GM19328 (cell line): ENCODE results near the gene SYT14.
"Not testable (repeated sequence)": the region's sequence is repeated elsewhere in the genome, so short reads cannot be mapped to it uniquely, and the experiment has no call there.

Experiments used
- ATAC-seq: cut with Tn5 transposase; IDR thresholded peaks from one replicate; pipeline ENCODE4 v1.9.1; 2021; ENCODE audit warnings: mild to moderate bottlenecking, moderate library complexity; ENCODE audit not compliant: unreplicated experiment

SYT14 gene

DNA sequence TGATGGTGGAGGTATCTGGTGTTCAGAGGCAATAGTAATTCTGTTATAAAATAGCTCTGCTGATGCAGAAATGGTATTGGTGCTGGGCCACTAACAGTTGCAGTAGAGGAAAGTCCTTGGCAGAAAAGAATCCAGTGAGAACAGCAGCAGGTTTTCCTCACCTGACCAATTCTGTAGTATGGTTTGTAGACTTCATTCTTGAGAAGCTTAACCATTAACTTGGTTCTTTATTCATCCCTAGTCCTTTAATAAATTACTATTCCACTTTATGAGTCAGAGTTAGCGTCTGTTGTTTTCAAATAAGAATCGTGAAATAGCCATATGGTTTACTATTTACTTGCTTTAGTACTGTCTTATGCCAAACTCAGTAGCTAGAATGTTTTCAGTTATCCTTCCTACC lies 166.1 kb downstream of the SYT14 start:
- no peak for ATAC-seq

DNA sequence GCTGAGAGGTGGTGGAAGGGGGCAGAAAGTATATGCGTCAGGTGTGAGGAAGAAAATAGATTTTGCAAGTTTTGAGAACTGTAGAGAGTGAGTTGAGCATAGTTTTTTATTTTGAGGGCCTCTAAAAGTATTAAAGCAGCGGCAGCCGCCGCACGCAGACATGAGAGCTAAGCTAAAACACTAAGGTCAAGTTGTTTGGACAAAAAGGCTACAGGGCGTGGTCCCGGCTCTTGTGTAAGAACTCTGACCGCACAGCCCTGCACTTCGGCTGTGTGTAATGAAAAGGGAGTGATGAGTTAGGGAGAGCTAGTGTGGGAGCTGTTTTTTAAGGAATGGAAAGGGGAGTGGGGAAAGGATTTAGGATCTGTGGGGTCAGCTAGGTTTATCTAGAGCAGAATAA lies 174.9 kb downstream of the SYT14 start:
- ATAC-seq: not testable (repeated sequence)

DNA sequence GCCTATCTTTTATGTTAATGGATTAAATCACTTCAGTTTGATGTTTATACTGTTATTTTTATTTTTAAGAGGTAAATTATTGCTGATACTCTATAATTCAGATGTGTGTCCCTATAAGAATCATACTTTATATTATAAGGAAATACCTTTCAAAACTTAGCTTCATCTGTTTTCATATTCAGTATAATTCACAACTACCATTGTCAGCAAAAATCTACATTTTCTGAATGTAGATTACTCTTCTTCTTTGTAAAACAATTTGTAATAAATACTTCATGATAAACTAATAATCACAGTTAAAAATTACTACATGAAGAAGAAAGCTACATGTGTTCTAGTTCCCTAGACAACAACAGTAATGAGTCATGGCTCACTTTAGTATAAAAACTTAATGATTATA lies 179.2 kb downstream of the SYT14 start:
- ATAC-seq: no peak

DNA sequence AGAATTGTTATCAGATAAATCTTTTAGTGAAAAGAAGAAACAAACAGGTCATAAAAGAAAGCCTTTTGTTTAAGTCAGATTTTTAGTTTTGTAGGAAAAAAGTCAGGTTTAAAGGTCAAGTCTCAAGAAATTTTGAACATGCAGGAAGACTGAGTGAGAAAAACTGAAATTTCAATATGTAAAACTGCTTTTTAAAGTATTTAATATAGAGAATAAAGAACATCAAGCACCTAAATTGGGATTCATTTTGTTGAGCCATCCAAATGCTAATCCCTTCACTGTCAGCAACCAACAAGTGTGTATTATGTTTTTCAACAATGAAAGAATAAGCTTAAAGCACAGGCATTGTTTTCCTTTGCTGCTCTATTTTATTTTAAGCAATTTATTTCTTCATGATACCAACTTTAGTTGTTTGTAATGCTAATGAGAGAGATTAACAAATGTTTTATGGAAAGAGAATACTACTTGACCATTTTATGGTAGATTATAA lies 179.7 kb downstream of the SYT14 start:
- no peak for ATAC-seq

DNA sequence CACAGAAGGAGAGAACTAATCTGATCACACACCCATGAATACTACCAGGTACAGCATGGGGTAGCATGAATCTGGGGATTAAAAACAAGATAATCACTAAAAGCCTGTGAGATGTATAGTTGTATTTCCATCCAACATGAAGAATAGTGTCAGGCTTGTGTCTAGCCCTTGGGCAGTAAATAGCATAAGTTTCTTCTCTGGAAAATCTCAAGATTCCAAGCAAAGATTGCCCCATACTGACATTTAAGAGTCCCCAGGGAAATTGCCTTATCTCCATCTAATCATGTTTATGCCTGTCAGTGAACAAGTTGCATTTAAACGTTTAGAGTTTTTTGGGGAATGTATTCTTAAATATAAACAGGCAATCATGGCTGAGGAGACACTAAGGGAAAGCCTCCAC lies 185.4 kb downstream of the SYT14 start:
- no peak for ATAC-seq

DNA sequence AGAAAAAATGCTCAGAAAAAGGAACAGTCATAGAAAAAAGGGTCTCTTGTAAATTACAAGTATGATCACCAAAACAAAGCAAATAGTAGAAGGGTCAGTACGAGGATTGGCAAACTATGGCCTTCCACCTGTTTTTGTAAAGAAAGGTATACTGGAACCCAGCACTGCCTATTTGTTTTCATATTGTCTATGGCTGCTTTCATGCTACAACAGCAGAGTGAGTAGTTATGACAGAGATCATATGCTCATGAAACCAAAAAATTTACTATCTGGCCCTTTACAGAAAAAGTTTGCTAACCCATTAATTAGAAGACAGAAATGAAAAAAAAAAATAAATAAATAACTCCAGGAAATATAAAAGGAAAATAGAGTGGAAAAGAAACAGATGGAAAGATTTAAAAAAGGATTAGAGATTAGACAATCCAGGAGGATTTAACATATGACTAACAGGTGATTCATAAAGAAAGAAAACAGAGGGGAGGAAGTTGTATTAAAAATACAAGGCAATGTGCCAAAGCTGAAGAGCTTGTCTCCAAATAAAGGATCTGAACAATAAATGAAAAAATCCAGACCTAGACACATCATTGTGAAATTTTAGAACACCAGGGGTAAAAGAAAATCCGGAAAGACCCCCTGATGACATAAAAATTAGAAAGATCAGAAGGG lies 186.0 kb downstream of the SYT14 start:
- ATAC-seq: no peak

DNA sequence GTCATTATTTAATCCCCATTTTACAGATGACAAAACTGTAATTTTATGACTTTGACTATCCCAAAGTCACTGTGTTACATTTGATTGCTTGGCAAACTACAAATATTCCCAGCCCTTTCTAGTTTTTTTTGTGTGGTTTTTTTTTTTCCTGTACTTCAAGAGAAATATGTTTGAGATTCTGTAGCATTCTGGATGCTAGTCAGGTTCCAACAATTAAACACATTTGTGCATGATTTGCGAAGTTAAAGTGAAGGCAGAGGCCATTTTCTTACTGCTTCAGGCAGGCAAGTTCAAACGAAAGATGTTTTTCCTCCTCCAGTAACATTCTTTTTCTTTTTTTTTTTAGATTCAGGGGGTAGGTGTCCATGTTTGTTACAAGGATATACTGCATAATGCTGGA lies 186.7 kb downstream of the SYT14 start:
- no peak for ATAC-seq

DNA sequence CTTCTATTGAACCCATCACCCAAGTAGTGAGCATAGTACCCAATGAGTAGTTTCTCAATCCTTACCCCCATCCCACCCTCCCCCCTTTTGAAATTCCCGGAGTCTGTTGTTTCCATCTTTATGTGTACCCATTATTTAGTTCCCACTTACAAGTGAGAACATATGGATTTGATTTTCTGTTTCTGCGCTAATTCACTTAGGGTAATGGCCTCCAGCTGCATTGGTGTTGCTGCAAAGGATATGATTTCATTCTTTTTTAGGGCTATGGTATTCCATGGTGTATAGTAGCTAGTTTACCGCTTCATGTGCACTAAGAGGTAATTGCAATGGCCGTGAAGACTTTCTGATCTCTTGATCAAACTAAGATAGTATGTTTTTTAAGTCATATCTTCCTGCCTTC lies 187.1 kb downstream of the SYT14 start:
- ATAC-seq: no peak

DNA sequence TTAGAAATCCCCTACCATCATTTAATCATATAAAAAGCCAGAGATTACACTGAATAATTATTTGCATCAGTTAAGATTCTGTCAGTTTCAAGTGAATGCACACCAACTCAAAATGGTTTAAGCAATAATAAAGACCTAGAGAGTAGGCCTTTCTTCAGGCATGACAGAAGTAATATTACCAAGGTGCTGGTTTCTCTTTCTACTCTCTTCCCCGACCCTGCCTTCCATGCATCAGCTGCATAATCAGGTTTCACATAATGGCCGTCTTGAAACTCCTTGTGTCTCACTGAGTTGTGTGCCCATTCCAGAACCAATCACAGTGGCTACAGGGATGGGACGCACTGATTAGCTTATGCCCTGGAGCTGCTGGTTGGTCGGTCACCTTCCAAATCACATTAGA lies 191.1 kb downstream of the SYT14 start:
- ATAC-seq: no peak

DNA sequence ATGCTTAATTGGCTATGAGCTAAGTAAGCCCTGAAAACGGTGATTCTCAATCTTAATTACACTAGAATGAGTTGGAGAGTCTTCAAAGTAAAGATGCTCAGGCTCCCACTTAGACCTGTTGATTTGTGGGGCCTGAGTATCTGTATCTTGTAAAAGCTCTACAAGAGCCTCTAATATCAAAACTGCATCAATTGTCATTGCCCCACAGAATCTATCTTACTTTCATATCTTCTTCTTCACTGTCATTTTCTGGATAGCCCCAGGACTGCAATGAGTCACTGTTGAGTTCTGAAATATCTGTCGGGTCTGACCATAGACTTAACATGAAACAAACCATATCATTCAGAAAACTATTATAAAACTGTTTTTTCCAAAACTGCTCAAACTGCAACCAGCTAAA lies 191.7 kb downstream of the SYT14 start:
- ATAC-seq: no peak

DNA sequence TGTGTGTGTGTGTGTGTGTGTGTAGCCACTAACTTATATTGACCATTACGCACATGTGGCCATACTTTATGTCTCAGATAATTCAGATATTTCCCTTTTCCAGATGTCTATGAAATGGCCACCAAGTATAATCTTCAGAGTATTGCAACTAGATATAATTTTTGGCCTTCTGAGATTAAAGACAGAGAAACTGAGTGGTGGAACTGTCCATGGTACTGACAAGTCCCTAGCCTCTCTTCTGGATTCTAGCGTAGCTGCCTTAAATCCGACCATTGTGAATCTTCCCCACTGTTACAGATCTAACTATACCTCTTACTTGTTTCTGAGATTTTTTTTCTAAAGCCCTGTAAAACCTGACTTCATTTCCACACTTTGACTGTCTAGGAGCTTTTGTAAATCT lies 194.6 kb downstream of the SYT14 start:
- no peak for ATAC-seq

DNA sequence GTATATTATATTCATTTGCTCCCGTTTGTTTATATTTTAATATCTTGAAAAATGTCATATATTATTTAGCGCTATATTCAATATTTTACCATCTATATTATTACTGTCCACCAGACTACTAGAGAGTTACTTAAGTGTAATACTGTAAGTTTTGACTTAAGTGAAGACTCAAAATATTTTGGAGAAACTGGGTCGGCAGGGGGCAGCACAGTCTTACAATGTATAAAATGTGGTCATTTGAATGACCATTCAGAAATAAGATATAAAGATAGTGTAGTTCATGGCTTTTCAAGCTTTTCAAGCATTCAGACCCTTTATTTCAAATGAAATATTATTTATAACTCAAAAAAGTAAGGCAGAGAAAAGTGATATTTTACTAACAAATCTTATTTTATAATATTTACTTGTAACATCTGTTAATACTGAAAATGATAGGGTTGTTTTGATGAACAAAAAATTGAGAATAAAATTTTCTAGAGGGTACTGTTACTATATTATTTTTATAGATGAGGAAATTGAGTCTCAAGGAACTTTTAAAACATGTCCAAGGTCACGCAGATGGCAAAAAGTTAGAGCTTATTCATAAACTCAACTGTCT lies 205.5 kb downstream of the SYT14 start:
- ATAC-seq: no peak

DNA sequence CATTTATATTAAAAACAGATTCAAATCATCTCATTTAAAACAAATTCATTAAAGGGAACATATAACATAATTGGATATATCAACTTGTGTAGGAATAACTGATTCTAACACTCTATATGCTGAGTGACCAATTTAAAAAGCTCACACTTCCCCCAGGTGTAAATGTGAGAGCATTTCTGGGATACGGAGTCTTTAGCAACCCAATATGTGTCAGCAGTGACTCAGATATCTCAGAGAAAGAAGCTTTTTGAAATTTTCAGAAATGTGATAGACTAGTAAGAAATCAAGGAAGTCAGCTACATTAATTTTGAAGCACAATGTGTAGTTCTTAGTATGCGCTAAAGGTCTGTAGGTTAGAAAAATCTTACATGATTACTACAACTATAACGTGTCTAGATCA lies 206.7 kb downstream of the SYT14 start:
- no peak for ATAC-seq

DNA sequence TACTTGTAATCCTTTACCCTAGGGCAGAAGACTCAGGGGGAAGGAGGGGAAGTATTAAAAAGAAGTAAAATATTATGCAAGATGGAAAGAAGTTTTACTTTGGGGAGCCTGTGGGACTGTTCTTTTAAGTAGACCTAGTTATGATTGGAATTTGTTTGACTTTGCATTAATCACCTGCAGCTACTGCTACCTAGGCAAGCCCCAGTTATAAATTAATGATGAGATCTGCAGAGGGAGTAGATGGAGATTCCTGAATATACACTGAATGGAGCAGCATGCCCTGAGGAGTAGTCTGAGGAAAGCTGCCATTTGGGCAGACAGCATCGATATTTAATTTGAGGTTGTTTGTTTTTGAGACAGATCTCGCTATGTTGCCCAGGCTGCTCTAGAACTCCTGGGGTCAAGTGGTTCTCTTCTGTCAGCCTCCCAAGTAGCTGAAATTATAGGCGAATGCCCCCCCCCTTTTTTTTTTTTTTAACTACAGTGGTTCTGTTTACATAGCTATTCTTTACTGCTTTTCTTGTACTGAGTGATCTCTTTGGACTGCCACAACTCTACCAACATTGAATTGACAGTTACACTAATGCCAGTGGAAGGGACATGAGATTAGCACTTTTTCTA lies 213.1 kb downstream of the SYT14 start:
- ATAC-seq: no peak

DNA sequence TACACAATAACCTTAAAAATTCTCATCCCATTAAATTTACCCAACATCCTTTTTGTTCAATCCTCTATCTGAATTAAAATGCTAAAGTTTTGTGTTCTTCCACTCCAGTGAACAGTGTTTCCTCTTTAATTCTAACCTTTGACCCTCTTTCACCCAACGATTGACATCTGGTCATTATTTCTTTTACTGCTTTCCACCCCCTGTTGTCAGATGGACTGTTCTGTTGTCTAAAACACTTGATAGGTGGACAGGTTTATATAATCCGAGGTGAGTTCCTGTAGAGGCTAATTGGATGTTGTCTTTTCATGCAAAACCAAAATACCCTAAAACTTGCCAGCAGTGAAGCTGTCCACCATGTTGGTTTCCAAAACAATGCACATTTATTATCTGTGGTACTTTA lies 221.2 kb downstream of the SYT14 start:
- ATAC-seq: no peak

DNA sequence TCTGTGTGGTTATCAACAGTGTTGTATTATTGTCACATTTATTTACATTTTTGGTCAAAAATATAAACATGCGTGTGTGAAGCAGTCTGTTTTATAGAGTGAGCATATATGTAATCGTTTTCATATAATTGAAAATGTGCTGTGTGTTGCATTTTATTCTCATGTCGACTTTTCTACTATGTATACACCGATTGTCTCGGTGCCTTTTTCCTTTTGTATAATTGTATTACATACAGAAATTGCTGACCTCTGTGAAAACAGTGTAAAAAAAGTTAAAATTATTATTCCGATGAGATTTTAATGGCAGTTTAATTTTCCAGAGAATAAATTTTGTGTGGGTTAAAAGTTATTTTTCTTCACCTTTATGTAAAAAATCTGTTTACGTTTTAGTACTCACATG lies 232.2 kb downstream of the SYT14 start:
- no peak for ATAC-seq

DNA sequence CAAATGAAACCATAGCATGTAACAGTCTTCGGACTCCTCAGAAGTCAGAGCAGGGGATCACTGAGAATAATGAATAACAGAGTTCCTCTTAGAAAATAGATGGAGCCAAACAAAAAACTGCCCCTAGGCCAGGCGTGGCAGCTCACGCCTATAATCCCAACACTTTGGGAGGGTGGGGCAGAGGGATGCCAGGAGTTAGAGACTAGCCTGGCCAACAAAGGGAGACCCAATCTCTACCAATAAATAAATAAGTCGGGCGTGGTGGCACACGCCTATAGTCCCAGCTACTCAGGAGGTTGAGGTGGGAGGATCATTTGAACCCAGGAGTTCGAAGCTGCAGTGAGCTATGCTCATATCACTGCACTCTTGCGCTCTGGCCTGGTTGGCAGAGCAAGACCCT lies 236.1 kb downstream of the SYT14 start:
- ATAC-seq: no peak

DNA sequence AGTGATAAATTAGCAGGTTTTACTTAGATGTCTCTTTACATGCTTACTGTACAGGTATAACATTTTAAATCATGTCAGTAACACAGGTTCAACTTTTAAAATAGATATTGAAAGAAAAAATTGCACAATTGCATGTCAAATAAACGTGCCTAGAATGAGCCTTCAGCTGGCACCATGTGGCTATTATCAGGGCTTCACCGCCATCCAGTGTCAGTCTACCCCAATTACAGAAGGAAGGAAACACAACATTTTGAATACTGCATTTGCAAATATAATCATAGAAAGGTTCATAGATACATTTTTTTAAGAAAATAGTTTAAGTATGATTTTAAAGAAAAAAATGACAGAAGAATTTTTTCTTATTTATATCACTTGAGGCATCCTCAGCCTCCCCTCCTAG lies 247.0 kb downstream of the SYT14 start:
- ATAC-seq: no peak

DNA sequence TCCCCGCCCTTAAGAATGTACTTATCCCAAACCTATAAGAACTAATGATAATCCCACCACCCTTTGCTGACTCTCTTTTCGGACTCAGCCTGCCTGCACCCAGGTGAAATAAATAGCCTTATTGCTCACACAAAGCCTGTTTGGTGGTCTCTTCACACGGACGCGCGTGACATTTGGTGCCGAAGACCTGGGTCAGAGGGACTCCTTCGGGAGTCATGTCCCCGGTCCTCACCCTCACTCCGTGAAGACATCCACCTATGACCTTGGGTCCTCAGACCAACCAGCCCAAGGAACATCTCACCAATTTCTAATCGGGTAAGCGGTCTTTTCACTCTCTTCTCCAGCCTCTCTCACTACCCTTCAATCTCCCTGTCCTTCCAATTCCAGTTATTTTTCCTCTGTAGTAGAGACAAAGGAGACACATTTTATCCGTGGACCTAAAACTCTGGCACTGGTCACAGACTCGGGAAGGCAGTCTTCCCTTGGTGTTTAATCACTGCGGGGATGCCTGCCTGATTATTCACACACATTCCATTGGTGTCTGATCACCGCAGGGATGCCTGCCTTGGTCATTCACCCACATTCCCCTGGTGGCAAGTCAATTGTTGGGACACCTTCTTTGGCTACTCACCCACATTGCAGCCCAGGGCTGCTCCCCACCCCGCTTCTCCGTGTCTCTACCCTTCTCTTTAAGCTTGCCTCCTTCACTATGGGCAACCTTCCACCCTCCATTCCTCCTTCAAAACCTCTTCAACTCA lies 250.0 kb downstream of the SYT14 start:
- ATAC-seq: not testable (repeated sequence)

DNA sequence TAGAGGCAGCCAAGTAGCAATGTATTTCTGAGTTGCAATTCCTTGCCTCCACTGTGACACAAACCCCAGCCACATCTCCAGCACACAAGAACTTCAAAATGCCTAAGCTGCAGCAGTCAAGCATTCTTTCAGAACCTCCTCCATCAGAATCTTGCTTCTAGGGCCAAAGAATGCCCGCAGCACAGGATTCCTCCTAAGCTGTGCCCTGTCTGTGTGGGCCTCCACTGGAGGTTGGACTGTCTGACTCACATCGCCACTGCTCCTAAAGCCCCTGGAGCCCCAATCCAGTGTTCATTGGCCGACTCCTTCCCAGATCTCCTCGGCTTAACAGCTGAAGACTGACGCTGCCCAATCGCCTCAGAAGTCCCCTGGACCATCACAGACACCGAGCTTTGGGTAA lies 251.4 kb downstream of the SYT14 start:
- no peak for ATAC-seq

DNA sequence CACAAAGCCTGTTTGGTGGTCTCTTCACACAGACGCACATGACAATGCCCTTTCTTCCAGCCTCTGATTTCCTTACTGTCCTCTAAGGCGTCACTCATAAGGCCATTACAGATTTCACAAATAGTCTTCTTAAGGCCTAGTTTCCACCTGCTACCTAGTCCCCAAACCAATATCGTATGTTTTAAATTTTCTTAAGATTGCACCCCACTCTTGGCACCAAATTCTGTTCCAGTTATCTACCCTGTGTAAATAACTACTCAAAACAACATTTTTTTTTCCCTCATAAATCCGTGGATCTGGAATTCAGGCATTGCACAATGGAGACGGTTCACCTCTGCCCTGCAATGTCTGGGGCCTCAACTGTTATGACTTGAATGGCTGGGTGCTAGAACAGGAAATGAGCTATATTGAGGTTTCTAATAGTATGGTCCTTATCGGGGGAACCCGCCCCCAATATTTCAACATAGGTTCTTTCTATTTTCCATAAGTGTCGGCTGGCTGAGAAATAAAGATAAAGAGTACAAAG lies 257.7 kb downstream of the SYT14 start:
- ATAC-seq: no peak

DNA sequence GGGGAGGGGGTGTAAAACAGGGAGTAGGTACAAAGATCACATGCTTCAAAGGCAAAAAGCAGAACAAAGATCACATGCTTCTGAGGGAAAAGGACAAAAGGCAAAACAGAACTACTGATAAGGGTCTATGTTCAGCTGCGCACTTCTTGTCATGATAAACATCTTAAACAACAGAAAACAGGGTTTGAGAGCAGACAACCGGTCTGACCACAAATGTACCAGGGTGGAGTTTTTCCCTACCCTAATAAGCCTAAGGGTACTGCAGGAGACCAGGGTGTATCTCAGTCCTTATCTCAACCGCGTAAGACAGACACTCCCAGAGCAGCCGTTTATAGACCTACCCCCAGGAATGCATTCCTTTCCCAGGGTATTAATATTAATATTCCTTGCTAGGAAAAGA lies 258.2 kb downstream of the SYT14 start:
- ATAC-seq: not testable (repeated sequence)
